HCT116 (cell line): ENCODE results near the gene USH1C. TPM values are rescaled to one million over a fixed set of nuclear protein-coding genes. Genes with fewer than 3 reads are reported as not detected.

Experiments used
- ATAC-seq: fragments of 200-7000 bp; cut with Tn5 transposase; 2 replicates; pipeline ENCODE4 v1.9.1; 2020; ENCODE audit warnings: mild to moderate bottlenecking, moderate library complexity
- BruUV-seq: library from RNA; stranded (reverse); fragments of 400-500 nt; replicated peaks from 2 replicates; lab custom pipeline; 2021; lab: Mats Ljungman, UMichigan
- CTCF ChIA-PET: fragments of 300-600 bp; sonication (Branson Sonifier 250); formaldehyde crosslinking; loops from one replicate; lab custom pipeline; 2021; ENCODE audit warnings: antibody characterized with exemption; lab: Charles Lee
- POLR2A ChIA-PET: fragments of 300-600, 350-600 bp; sonication (Branson Sonifier 250); formaldehyde crosslinking; loops from one replicate; lab custom pipeline; 2021; ENCODE audit warnings: antibody characterized with exemption; lab: Charles Lee
- RAD21 ChIA-PET, 2 experiments: fragments of 300-600 bp; sonication (Branson Sonifier 250); formaldehyde crosslinking; loops; one replicate each; lab custom pipeline; 2023; ENCODE audit warnings: low total read pairs in 2 of 2; ENCODE audit not compliant: uncharacterized antibody in 2 of 2, unreplicated experiment in 2 of 2, low non-redundant PET in 1 of 2; lab: Charles Lee
- DNase-seq: peaks from one replicate; pipeline ENCODE4 v3.0.0-alpha.2; 2010; ENCODE audit warnings: low read depth, low spot score
- H2AFZ ChIP-seq: fragments of 200-600 bp; shearing (Covaris generic), sonication (generic); 2 replicates; pipeline ENCODE4 v1.6.1; 2017; ENCODE audit warnings: low read depth, mixed run types, mixed read lengths, antibody characterized with exemption, low read length; ENCODE audit not compliant: poor library complexity, severe bottlenecking
- H3K27ac ChIP-seq: 2 replicates; pipeline ENCODE4 v1.5.1; 2012; ENCODE audit warnings: low read depth, low read length
- H3K27me3 ChIP-seq: fragments of 200-600 bp; sonication (generic); 2 replicates; pipeline ENCODE4 v1.6.1; 2016; ENCODE audit warnings: mixed run types, low read length, mixed read lengths; ENCODE audit not compliant: insufficient read depth
- H3K36me3 ChIP-seq, 2 experiments: fragments of 200-500 bp in 1 of 2; fragments of 200-600 bp in 1 of 2; sonication (Bioruptor generic) in 1 of 2; sonication (generic) in 1 of 2; 2 replicates each; pipeline versions ENCODE4 v1.5.1 to v1.6.1; 2014 to 2016; ENCODE audit warnings: low read length in 2 of 2, inconsistent platforms in 1 of 2, mixed read lengths in 1 of 2, mixed run types in 1 of 2; ENCODE audit not compliant: insufficient read depth in 2 of 2, control insufficient read depth in 1 of 2
- H3K4me1 ChIP-seq, 2 experiments: fragments of 200-600 bp in 1 of 2; sonication (generic) in 1 of 2; 2 replicates each; pipeline versions ENCODE4 v1.5.1 to v1.6.1; 2012 to 2017; ENCODE audit warnings: low read length in 2 of 2, inconsistent platforms in 1 of 2, mild to moderate bottlenecking in 1 of 2, mixed read lengths in 1 of 2, mixed run types in 1 of 2, moderate library complexity in 1 of 2; ENCODE audit not compliant: insufficient read depth in 2 of 2, control insufficient read depth in 1 of 2
- H3K4me2 ChIP-seq: fragments of 200-600 bp; sonication (generic); 2 replicates; pipeline ENCODE4 v1.6.1; 2017; ENCODE audit warnings: mixed run types, low read length, mixed read lengths
- H3K4me3 ChIP-seq, 2 experiments: fragments of 200-600 bp in 1 of 2; sonication (generic) in 1 of 2; replicated peaks in 1 of 2; 2 replicates each; pipeline ENCODE4 v1.5.1; 2011 to 2016; ENCODE audit warnings: low read length in 2 of 2, control low read depth in 1 of 2, low read depth in 1 of 2, mild to moderate bottlenecking in 1 of 2, mixed read lengths in 1 of 2, mixed run types in 1 of 2
- H3K79me2 ChIP-seq: fragments of 200-600 bp; sonication (generic); 2 replicates; pipeline ENCODE4 v1.6.1; 2017; ENCODE audit warnings: mild to moderate bottlenecking, mixed run types, low read length, moderate library complexity, mixed read lengths; ENCODE audit not compliant: insufficient read depth
- H3K9ac ChIP-seq: fragments of 200-600 bp; sonication (generic); 2 replicates; pipeline ENCODE4 v1.6.1; 2016; ENCODE audit warnings: low read length, mixed read lengths
- H3K9me2 ChIP-seq: fragments of 200-600 bp; sonication (generic), shearing (Covaris generic); 2 replicates; pipeline ENCODE4 v1.6.1; 2017; ENCODE audit warnings: mixed run types, mild to moderate bottlenecking, moderate library complexity; ENCODE audit not compliant: insufficient read depth
- H3K9me3 ChIP-seq, 2 experiments: fragments of 200-500 bp in 1 of 2; fragments of 200-600 bp in 1 of 2; sonication (Bioruptor generic) in 1 of 2; sonication (generic) in 1 of 2; 2 replicates each; pipeline ENCODE4 v1.6.1; 2014 to 2017; ENCODE audit warnings: low read length in 2 of 2, mixed read lengths in 2 of 2, inconsistent platforms in 1 of 2, low read depth in 1 of 2, mild to moderate bottlenecking in 1 of 2, mixed run types in 1 of 2, moderate library complexity in 1 of 2; ENCODE audit not compliant: control insufficient read depth in 1 of 2, insufficient read depth in 1 of 2
- H4K20me1 ChIP-seq: fragments of 200-600 bp; sonication (generic), shearing (Covaris generic); 2 replicates; pipeline ENCODE4 v1.6.1; 2017; ENCODE audit warnings: mixed run types, mild to moderate bottlenecking, moderate library complexity; ENCODE audit not compliant: insufficient read depth
- ATF3 ChIP-seq: IDR thresholded peaks from 2 replicates; pipeline ENCODE4 v1.6.1; 2012
- CTCF ChIP-seq, 3 experiments: fragments of 200-600 bp in 1 of 3; sonication (generic) in 1 of 3; IDR thresholded peaks in 2 of 3; conservative IDR thresholded peaks in 1 of 3; 2 replicates each; pipeline ENCODE4 v1.5.1; 2012 to 2017; ENCODE audit warnings: low read depth in 2 of 3, low read length in 2 of 3, antibody characterized with exemption in 1 of 3, borderline replicate concordance in 1 of 3, control low read depth in 1 of 3, mild to moderate bottlenecking in 1 of 3, mixed read lengths in 1 of 3, mixed run types in 1 of 3, moderate library complexity in 1 of 3; ENCODE audit not compliant: insufficient read depth in 1 of 3
- EGR1 ChIP-seq: IDR thresholded peaks from 2 replicates; pipeline ENCODE4 v1.6.1; 2012; ENCODE audit warnings: low read depth
- ELF1 ChIP-seq: IDR thresholded peaks from 2 replicates; pipeline ENCODE4 v1.6.1; 2012; ENCODE audit warnings: low read depth, borderline replicate concordance
- EZH2 ChIP-seq: fragments of 200-600 bp; sonication (generic); IDR thresholded peaks from 2 replicates; pipeline ENCODE4 v1.6.1; 2017; ENCODE audit warnings: antibody characterized with exemption, mixed run types
- FOSL1 ChIP-seq: IDR thresholded peaks from 2 replicates; pipeline ENCODE4 v1.6.1; 2012; ENCODE audit warnings: low read depth
- MAX ChIP-seq: IDR thresholded peaks from 2 replicates; pipeline ENCODE4 v1.6.1; 2012
- POLR2A ChIP-seq: IDR thresholded peaks from 2 replicates; pipeline ENCODE4 v1.7.0; 2011; ENCODE audit warnings: borderline replicate concordance; ENCODE audit not compliant: insufficient read depth, insufficient read length; ENCODE audit errors: extremely low read depth
- RAD21 ChIP-seq: IDR thresholded peaks from 2 replicates; pipeline ENCODE4 v1.6.1; 2012; ENCODE audit warnings: low read depth, mild to moderate bottlenecking
- SIN3A ChIP-seq: IDR thresholded peaks from 2 replicates; pipeline ENCODE4 v1.6.1; 2012; ENCODE audit warnings: low read depth
- SP1 ChIP-seq: IDR thresholded peaks from 2 replicates; pipeline ENCODE4 v1.6.1; 2012; ENCODE audit warnings: low read depth
- TCF7L2 ChIP-seq: IDR thresholded peaks from 2 replicates; pipeline ENCODE4 v1.7.0; 2011; ENCODE audit warnings: borderline replicate concordance, inconsistent platforms; ENCODE audit not compliant: insufficient read depth, insufficient read length; ENCODE audit errors: extremely low read depth
- ZBTB33 ChIP-seq: IDR thresholded peaks from 2 replicates; pipeline ENCODE4 v1.6.1; 2011; ENCODE audit warnings: mild to moderate bottlenecking, low read length, moderate library complexity; ENCODE audit not compliant: insufficient replicate concordance; ENCODE audit errors: extremely low read depth
- intact Hi-C: fragments of 100-400 bp; cut with micrococcal nuclease; formaldehyde crosslinking; loops from 2 replicates; pipeline ENCODE4 v1.10.0; 2022
- total RNA-seq: library from RNA; stranded (reverse); gene quantifications from one replicate; pipeline ENCODE4 v1.2.1, GENCODE V29; 2021; ENCODE audit not compliant: unreplicated experiment

Gene USH1C
- total RNA-seq, 1 experiment from 2014 or later, result 13.4 TPM

GRCh38 chr11:17540807-17541206 lies 3.4 kb downstream of the USH1C start:
- Histone ChIP-seq H2AFZ (no peak overlapping the region), H3K4me3 (no peak overlapping the region), H4K20me1 (no peaks in the 10 kb centered on the region), H3K4me2 (no peak overlapping the region), H3K79me2 (no peaks in the 10 kb centered on the region), H3K4me1 (peaks cover 4 to 22% of the 10 kb centered on the region in 2 experiments; a peak in 3 of 4 replicates), H3K9ac (no peak overlapping the region), H3K27ac (no peak overlapping the region)
- no peak for ATAC-seq
- POLR2A ChIA-PET, result no interaction called here
- TF ChIP-seq FOSL1 (no peak), TCF7L2 (no peak), SP1 (no peak), POLR2A (no peak), RAD21 (no peak), ATF3 (no peak), CTCF (IDR thresholded peaks at IDR 0.05 in 2 of 3, conservative IDR thresholded peaks at IDR 0.05 in 1 of 3; ENCODE audit: borderline replicate concordance in 1 of 3, insufficient read depth in 1 of 3, low read depth in 2 of 3, low read length in 2 of 3) (no peak), MAX (no peak), SIN3A (no peak), ZBTB33 (no peak), ELF1 (no peak), EGR1 (no peak), EZH2 (no peak)
- TF ChIP-seq, all 23 proteins: peak for 0
- no peaks in the 10 kb centered on the region for H3K9me2 ChIP-seq
- CTCF ChIA-PET, result no interaction called here
- no TSS peak for BruUV-seq
- no peaks in the 10 kb centered on the region for H3K27me3 ChIP-seq
- H3K9me3 ChIP-seq, result no peaks in the 10 kb centered on the region
- DNase-seq, result no peak
- no peaks in the 10 kb centered on the region for H3K36me3 ChIP-seq
- intact Hi-C loops, result no loop called here
- RAD21 ChIA-PET, result no interaction called here
